ENCODE measurements around the gene EXOC3.

The EXOC3 gene

DNA sequence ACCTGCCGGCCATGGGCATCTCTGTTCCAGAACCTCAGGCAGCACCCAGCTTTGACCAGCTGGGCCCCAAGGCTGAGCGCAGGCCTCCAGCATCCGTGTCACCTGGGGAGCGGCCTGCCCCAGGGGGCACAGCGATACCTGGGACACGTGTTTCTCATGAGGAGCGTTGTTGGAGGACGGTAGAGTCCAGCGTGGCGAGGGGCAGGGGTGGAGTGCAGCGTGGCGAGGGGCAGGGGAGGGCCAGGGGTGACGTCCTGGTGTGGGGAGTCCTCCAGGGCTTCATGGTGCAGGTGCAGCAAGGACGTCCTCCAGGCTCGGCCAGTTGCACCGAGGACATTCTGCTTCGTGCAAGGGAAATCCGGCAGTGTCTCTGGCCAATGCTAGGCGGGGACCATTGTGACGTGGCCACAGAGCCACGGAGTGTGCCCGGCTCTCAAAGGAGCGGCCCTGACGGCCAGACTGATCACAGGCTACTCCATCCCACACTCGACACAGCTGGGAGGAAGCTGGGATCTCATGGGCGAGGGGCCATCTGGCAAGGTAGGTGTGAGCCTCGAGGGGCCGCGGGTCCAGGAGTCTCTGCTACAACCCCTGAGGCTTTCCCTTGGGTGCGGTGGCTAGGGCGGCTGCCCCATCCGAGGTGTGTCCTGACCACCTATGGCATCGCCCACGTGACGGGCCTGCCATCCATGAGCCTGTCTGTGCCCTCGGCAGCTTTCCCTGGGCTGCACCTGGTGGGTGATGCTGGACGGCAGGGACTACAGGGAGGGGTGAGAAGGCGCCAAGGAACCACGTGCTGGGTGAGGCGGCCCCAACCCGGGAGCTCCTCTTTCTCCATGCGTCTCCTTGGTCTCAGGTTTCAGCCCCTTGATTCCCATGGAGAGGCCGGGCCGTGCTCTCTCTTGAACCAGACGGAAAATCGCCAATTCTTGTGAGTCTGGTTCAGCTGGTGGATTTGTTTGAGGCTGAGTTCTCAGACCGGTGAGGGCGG is 47.4 kb downstream of the EXOC3 start:
- Histone ChIP-seq H3K9me3 (ENCODE audit: control insufficient read depth, insufficient read depth, low read length) (no peaks in the 10 kb centered on the region), H3K27ac (ENCODE audit: low read length) (no peak overlapping the region), H3K27me3 (ENCODE audit: control insufficient read depth, insufficient read depth, low read length) (peaks cover 43% of the 10 kb centered on the region), H3K4me3 (ENCODE audit: low read length) (no peak overlapping the region), H3K4me1 (ENCODE audit: control insufficient read depth, insufficient read depth, low read length) (peaks cover 4% of the 10 kb centered on the region; the same call in 1 of the 2 replicates), H3K36me3 (ENCODE audit: control insufficient read depth, insufficient read depth, low read length) (no peaks in the 10 kb centered on the region)
- WGBS (ENCODE audit: insufficient coverage, insufficient read length) = no CpG with 5 or more reads among the region's 48 CpGs
- no peak for DNase-seq (ENCODE audit: low read depth, low spot score)

GRCh38 chr5:491119-491855 is 48.3 kb downstream of the EXOC3 start:
- Histone ChIP-seq H3K36me3 (ENCODE audit: control insufficient read depth, insufficient read depth, low read length) (no peaks in the 10 kb centered on the region), H3K9me3 (ENCODE audit: control insufficient read depth, insufficient read depth, low read length) (no peaks in the 10 kb centered on the region), H3K4me3 (ENCODE audit: low read length) (no peak overlapping the region), H3K27ac (ENCODE audit: low read length) (no peak overlapping the region), H3K4me1 (ENCODE audit: control insufficient read depth, insufficient read depth, low read length) (peaks cover 4% of the 10 kb centered on the region; the same call in 1 of the 2 replicates), H3K27me3 (ENCODE audit: control insufficient read depth, insufficient read depth, low read length) (peaks cover 48% of the 10 kb centered on the region)
- DNase-seq (ENCODE audit: low read depth, low spot score) = no peak
- WGBS (ENCODE audit: insufficient coverage, insufficient read length) = no CpG with 5 or more reads among the region's 52 CpGs

DNA sequence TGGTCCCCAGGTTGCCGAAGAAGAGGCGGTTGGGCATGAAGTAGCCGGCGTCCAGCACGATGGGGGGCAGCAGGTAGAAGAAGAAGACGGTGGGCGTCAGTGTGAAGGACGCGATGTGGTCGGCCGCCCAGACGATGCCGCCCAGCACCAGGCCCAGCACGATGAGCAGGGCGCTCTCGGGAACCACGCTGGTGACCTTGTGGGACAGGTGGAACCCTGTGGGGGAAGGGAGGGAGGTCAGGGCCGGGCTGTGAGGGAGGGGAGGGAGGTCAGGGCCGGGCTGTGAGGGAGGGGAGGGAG is 48.8 kb downstream of the EXOC3 start:
- no peaks in the 10 kb centered on the region for H3K9me3 ChIP-seq (ENCODE audit: control insufficient read depth, insufficient read depth, low read length)
- H3K4me3 ChIP-seq (ENCODE audit: low read length) = no peak overlapping the region
- peaks cover 52% of the 10 kb centered on the region for H3K27me3 ChIP-seq (ENCODE audit: control insufficient read depth, insufficient read depth, low read length)
- no peak for DNase-seq (ENCODE audit: low read depth, low spot score)
- no peaks in the 10 kb centered on the region for H3K36me3 ChIP-seq (ENCODE audit: control insufficient read depth, insufficient read depth, low read length)
- no CpG with 5 or more reads among the region's 19 CpGs for WGBS (ENCODE audit: insufficient coverage, insufficient read length)
- no peak overlapping the region for H3K27ac ChIP-seq (ENCODE audit: low read length)
- H3K4me1 ChIP-seq (ENCODE audit: control insufficient read depth, insufficient read depth, low read length) = peaks cover 4% of the 10 kb centered on the region; the same call in 1 of the 2 replicates

DNA sequence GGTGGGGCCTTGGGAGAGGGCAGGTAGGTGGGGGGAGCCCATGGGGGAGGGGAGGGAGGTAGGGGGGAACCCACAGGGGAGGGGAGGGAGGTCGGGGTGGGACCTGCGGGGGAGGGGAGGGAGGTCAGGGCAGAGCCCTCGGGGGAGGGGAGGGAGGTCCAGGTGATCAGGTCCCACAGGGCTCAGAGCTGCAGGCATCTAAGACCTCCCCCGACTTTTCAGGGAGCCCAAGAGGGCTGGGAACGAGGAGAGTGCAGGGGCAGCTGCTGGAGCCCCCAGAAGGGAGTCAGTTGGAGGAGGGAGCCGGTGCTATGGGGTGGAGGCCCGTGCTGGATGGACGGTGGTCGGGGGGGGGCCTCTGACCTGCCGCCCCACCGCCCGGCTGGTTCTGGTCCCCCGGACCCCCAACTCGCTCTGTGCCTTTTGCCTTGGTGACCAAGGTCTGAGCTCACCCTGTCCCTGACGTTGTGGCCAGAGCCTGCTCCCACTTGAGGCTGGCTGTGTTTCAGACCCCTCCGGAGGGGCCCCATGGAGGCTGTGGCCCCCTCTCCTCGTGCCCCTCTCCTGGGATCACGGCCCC is 49.4 kb downstream of the EXOC3 start:
- peaks cover 4% of the 10 kb centered on the region; the same call in 1 of the 2 replicates for H3K4me1 ChIP-seq (ENCODE audit: control insufficient read depth, insufficient read depth, low read length)
- WGBS (ENCODE audit: insufficient coverage, insufficient read length) = no CpG with 5 or more reads among the region's 18 CpGs
- peaks cover 58% of the 10 kb centered on the region for H3K27me3 ChIP-seq (ENCODE audit: control insufficient read depth, insufficient read depth, low read length)
- DNase-seq (ENCODE audit: low read depth, low spot score) = no peak
- no peak overlapping the region for H3K4me3 ChIP-seq (ENCODE audit: low read length)
- no peaks in the 10 kb centered on the region for H3K9me3 ChIP-seq (ENCODE audit: control insufficient read depth, insufficient read depth, low read length)
- H3K36me3 ChIP-seq (ENCODE audit: control insufficient read depth, insufficient read depth, low read length) = no peaks in the 10 kb centered on the region
- no peak overlapping the region for H3K27ac ChIP-seq (ENCODE audit: low read length)

- H3K9me3 ChIP-seq (ENCODE audit: control insufficient read depth, insufficient read depth, low read length) = no peaks in the 10 kb centered on the region
- H3K27me3 ChIP-seq (ENCODE audit: control insufficient read depth, insufficient read depth, low read length) = peaks cover 64% of the 10 kb centered on the region
- no peak overlapping the region for H3K27ac ChIP-seq (ENCODE audit: low read length)
- no peaks in the 10 kb centered on the region for H3K36me3 ChIP-seq (ENCODE audit: control insufficient read depth, insufficient read depth, low read length)
- WGBS (ENCODE audit: insufficient coverage, insufficient read length) = no CpG with 5 or more reads among the region's 26 CpGs
- no peak overlapping the region for H3K4me3 ChIP-seq (ENCODE audit: low read length)
- DNase-seq (ENCODE audit: low read depth, low spot score) = no peak
- peaks cover 4% of the 10 kb centered on the region; the same call in 1 of the 2 replicates for H3K4me1 ChIP-seq (ENCODE audit: control insufficient read depth, insufficient read depth, low read length)
Observed at GRCh38 chr5:493119-493701, 50.2 kb downstream of the EXOC3 start.

GRCh38 chr5:493758-494157 is 50.8 kb downstream of the EXOC3 start:
- H3K4me1 ChIP-seq (ENCODE audit: control insufficient read depth, insufficient read depth, low read length) = peaks cover 4% of the 10 kb centered on the region; the same call in 1 of the 2 replicates
- H3K4me3 ChIP-seq (ENCODE audit: low read length) = no peak overlapping the region
- no peaks in the 10 kb centered on the region for H3K36me3 ChIP-seq (ENCODE audit: control insufficient read depth, insufficient read depth, low read length)
- H3K27ac ChIP-seq (ENCODE audit: low read length) = no peak overlapping the region
- no peaks in the 10 kb centered on the region for H3K9me3 ChIP-seq (ENCODE audit: control insufficient read depth, insufficient read depth, low read length)
- WGBS (ENCODE audit: insufficient coverage, insufficient read length) = no CpG with 5 or more reads among the region's 13 CpGs
- no peak for DNase-seq (ENCODE audit: low read depth, low spot score)
- peaks cover 69% of the 10 kb centered on the region for H3K27me3 ChIP-seq (ENCODE audit: control insufficient read depth, insufficient read depth, low read length)

DNA sequence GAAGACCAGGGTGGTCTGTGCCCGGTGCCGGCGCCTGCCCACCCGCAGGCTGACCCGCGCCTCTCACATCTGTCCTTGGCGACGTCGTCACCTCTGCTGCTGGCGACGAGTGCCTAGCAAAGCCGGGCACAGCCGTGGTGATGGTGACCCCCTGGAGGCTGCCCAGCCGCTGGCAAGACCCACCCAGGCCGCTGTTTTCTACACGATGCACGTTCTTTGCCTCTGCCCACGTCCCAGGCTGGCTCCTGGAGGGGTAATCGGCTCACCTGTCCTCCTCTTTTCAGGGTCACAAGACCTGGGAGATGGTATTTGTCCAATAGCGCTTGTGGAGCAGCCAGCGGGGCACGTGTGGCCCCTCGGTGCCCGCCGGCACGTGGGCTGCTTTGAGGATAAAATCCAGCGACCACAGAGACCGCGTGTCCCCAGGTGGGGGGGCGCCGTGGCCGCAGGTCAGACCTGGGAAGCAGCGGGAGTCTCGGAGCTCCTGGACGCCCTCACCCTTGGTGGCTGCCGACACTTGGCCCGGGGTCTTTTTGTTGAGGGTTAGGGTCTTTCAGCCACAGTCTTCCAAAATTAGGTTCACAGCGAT is 51.8 kb downstream of the EXOC3 start:
- H3K4me3 ChIP-seq (ENCODE audit: low read length) = no peak overlapping the region; the same call in 1 of the 2 replicates
- no peaks in the 10 kb centered on the region for H3K9me3 ChIP-seq (ENCODE audit: control insufficient read depth, insufficient read depth, low read length)
- no peak overlapping the region for H3K27ac ChIP-seq (ENCODE audit: low read length)
- no CpG with 5 or more reads among the region's 38 CpGs for whole genome bisulfite sequencing (ENCODE audit: insufficient coverage, insufficient read length)
- peaks cover 4% of the 10 kb centered on the region; the same call in 1 of the 2 replicates for H3K4me1 ChIP-seq (ENCODE audit: control insufficient read depth, insufficient read depth, low read length)
- no peak for DNase-seq (ENCODE audit: low read depth, low spot score)
- H3K36me3 ChIP-seq (ENCODE audit: control insufficient read depth, insufficient read depth, low read length) = no peaks in the 10 kb centered on the region
- peaks cover 78% of the 10 kb centered on the region for H3K27me3 ChIP-seq (ENCODE audit: control insufficient read depth, insufficient read depth, low read length)

GRCh38 chr5:496028-496427 is 53.1 kb downstream of the EXOC3 start:
- Histone ChIP-seq H3K4me1 (ENCODE audit: control insufficient read depth, insufficient read depth, low read length) (peaks cover 2% of the 10 kb centered on the region; the same call in 1 of the 2 replicates), H3K36me3 (ENCODE audit: control insufficient read depth, insufficient read depth, low read length) (no peaks in the 10 kb centered on the region), H3K9me3 (ENCODE audit: control insufficient read depth, insufficient read depth, low read length) (no peaks in the 10 kb centered on the region), H3K27me3 (ENCODE audit: control insufficient read depth, insufficient read depth, low read length) (peaks cover 80% of the 10 kb centered on the region), H3K4me3 (ENCODE audit: low read length) (no peak overlapping the region), H3K27ac (ENCODE audit: low read length) (no peak overlapping the region)
- DNase-seq (ENCODE audit: low read depth, low spot score) = no peak
- no CpG with 5 or more reads among the region's 19 CpGs for WGBS (ENCODE audit: insufficient coverage, insufficient read length)

- Histone ChIP-seq H3K27me3 (ENCODE audit: control insufficient read depth, insufficient read depth, low read length) (peaks cover 85% of the 10 kb centered on the region), H3K27ac (ENCODE audit: low read length) (no peak overlapping the region), H3K4me1 (ENCODE audit: control insufficient read depth, insufficient read depth, low read length) (no peaks in the 10 kb centered on the region; the same call in 1 of the 2 replicates), H3K36me3 (ENCODE audit: control insufficient read depth, insufficient read depth, low read length) (no peaks in the 10 kb centered on the region), H3K9me3 (ENCODE audit: control insufficient read depth, insufficient read depth, low read length) (no peaks in the 10 kb centered on the region), H3K4me3 (ENCODE audit: low read length) (no peak overlapping the region)
- no peak for DNase-seq (ENCODE audit: low read depth, low spot score)
- no CpG with 5 or more reads among the region's 22 CpGs for WGBS (ENCODE audit: insufficient coverage, insufficient read length)
Observed at GRCh38 chr5:497090-497700, 54.2 kb downstream of the EXOC3 start.

All from iPS DF 6.9 (cell line).